SK-N-MC (cell line): ENCODE data around the gene KLHL26.

Source experiments
- EZH2 ChIP-seq: fragments of 200-600 bp; sonication (generic); IDR thresholded peaks from one replicate; pipeline ENCODE4 v1.6.1; 2017; ENCODE audit warnings: antibody characterized with exemption
- FOXP2 ChIP-seq: optimal IDR thresholded peaks from 2 replicates; pipeline ENCODE3; 2011; ENCODE audit warnings: mild to moderate bottlenecking, moderate library complexity; ENCODE audit not compliant: insufficient read depth; ENCODE audit errors: extremely low read length, control extremely low read depth
- POLR2AphosphoS5 ChIP-seq: IDR thresholded peaks from 2 replicates; pipeline ENCODE4 v1.6.1; 2012; ENCODE audit warnings: mild to moderate bottlenecking, low read depth, low read length, borderline replicate concordance

DNA sequence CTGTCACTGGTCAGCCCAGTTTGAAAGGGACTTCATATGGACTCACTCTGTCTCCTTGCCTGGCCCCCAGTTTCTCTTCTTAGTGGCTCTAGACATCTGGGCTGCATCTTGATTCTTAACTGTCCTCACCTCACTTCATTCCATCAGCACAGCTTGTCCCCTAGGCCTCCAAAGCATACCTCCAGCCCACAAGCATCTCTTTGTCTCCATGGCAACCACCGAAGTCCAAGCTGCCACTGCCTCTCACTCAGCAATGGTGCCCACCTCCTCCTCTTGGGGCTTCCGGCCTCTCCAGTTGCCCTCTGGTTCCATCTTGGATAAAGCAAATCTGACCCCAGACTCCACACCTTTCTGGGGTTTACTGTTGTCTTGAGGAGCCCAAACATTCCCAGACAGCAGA is 9.9 kb upstream of the KLHL26 start:
- TF ChIP-seq POLR2AphosphoS5 (no peak), FOXP2 (no peak), EZH2 (no peak)
